ENCODE measurements around the gene C1orf141. TPM values are rescaled to one million over a fixed set of nuclear protein-coding genes. Genes with fewer than 3 reads are reported as not detected.
"Not testable (repeated sequence)": the region's sequence is repeated elsewhere in the genome, so short reads cannot be mapped to it uniquely, and the experiment has no call there.

Gene C1orf141
- total RNA-seq, 2 donors from 2014 or later = 0.41 TPM; not detected in 1

GRCh38 chr1:67120855-67121619 is 13.7 kb downstream of the C1orf141 start:
- Mint-ChIP-seq H3K27ac (no peak overlapping the region), H3K36me3 (no peaks in the 10 kb centered on the region), H3K9me3 (peaks cover 0 to 8% of the 10 kb centered on the region in 2 donors)
- DNase-seq (ENCODE audit: low spot score in 2 of 2) (no peak), ATAC-seq (no peak)

GRCh38 chr1:67118646-67119045 is 16.1 kb downstream of the C1orf141 start:
- peaks cover 6 to 10% of the 10 kb centered on the region in 2 donors for H3K36me3 Mint-ChIP-seq
- DNase-seq (ENCODE audit: low spot score in 2 of 2) (no peak), ATAC-seq (no peak)
- H3K27ac Mint-ChIP-seq = no peak overlapping the region
- H3K9me3 Mint-ChIP-seq = peaks cover 4 to 13% of the 10 kb centered on the region in 2 donors

- Mint-ChIP-seq H3K9me3 (peaks cover 4 to 13% of the 10 kb centered on the region in 2 donors), H3K27ac (no peak overlapping the region), H3K36me3 (peaks cover 6 to 12% of the 10 kb centered on the region in 2 donors)
- ATAC-seq (no peak), DNase-seq (ENCODE audit: low spot score in 2 of 2) (no peak)
Measured at GRCh38 chr1:67118191-67118590, 16.6 kb downstream of the C1orf141 start.

- ATAC-seq (no peak), DNase-seq (ENCODE audit: low spot score in 2 of 2) (no peak)
- Mint-ChIP-seq H3K27ac (no peak overlapping the region), H3K36me3 (peaks cover 6 to 12% of the 10 kb centered on the region in 2 donors), H3K9me3 (peaks cover 4 to 10% of the 10 kb centered on the region in 2 donors)
Measured at GRCh38 chr1:67114162-67114561, 20.6 kb downstream of the C1orf141 start.

- ATAC-seq (no peak), DNase-seq (ENCODE audit: low spot score in 2 of 2) (no peak)
- Mint-ChIP-seq H3K27ac (no peak overlapping the region), H3K36me3 (peaks cover 6 to 12% of the 10 kb centered on the region in 2 donors), H3K9me3 (peaks cover 4 to 5% of the 10 kb centered on the region in 2 donors)
Measured at GRCh38 chr1:67110352-67110751, 24.4 kb downstream of the C1orf141 start.

- ATAC-seq = no peak
- no peak for DNase-seq (ENCODE audit: low spot score in 2 of 2)
- Mint-ChIP-seq H3K36me3 (no peaks in the 10 kb centered on the region), H3K27ac (no peak overlapping the region), H3K9me3 (no peaks in the 10 kb centered on the region)
Measured at GRCh38 chr1:67105508-67105907, 29.3 kb downstream of the C1orf141 start.

- H3K9me3 Mint-ChIP-seq = no peaks in the 10 kb centered on the region
- no peaks in the 10 kb centered on the region for H3K36me3 Mint-ChIP-seq
- ATAC-seq (no peak), DNase-seq (ENCODE audit: low spot score in 2 of 2) (no peak)
- no peak overlapping the region for H3K27ac Mint-ChIP-seq
Measured at GRCh38 chr1:67103548-67103947, 31.2 kb downstream of the C1orf141 start.

- no peak overlapping the region for H3K27ac Mint-ChIP-seq
- no peaks in the 10 kb centered on the region for H3K9me3 Mint-ChIP-seq
- DNase-seq (ENCODE audit: low spot score in 2 of 2) (no peak), ATAC-seq (no peak)
- no peaks in the 10 kb centered on the region for H3K36me3 Mint-ChIP-seq
Measured at GRCh38 chr1:67100833-67101232, 33.9 kb downstream of the C1orf141 start.

- H3K36me3 Mint-ChIP-seq = no peaks in the 10 kb centered on the region
- ATAC-seq = no peak
- DNase-seq (ENCODE audit: low spot score in 2 of 2) = no peak
- no peak overlapping the region for H3K27ac Mint-ChIP-seq
- H3K9me3 Mint-ChIP-seq = no peaks in the 10 kb centered on the region
Measured at GRCh38 chr1:67097305-67097704, 37.5 kb downstream of the C1orf141 start.

GRCh38 chr1:67094191-67094590 is 40.6 kb downstream of the C1orf141 start:
- Mint-ChIP-seq H3K9me3 (no peaks in the 10 kb centered on the region), H3K36me3 (no peaks in the 10 kb centered on the region), H3K27ac (no peak overlapping the region)
- DNase-seq (ENCODE audit: low spot score in 2 of 2) = no peak
- ATAC-seq = no peak

- Mint-ChIP-seq H3K36me3 (no peaks in the 10 kb centered on the region), H3K27ac (no peak overlapping the region), H3K9me3 (no peaks in the 10 kb centered on the region)
- ATAC-seq (no peak), DNase-seq (ENCODE audit: low spot score in 2 of 2) (no peak)
Measured at GRCh38 chr1:67089685-67090208, 45.0 kb downstream of the C1orf141 start.

- H3K9me3 Mint-ChIP-seq = no peaks in the 10 kb centered on the region
- no peak overlapping the region for H3K27ac Mint-ChIP-seq
- DNase-seq (ENCODE audit: low spot score in 2 of 2) (no peak), ATAC-seq (no peak)
- no peaks in the 10 kb centered on the region for H3K36me3 Mint-ChIP-seq
Measured at GRCh38 chr1:67088440-67088839, 46.3 kb downstream of the C1orf141 start.

GRCh38 chr1:67085326-67085725 is 49.4 kb downstream of the C1orf141 start:
- Mint-ChIP-seq H3K27ac (no peak overlapping the region), H3K36me3 (no peaks in the 10 kb centered on the region), H3K9me3 (no peaks in the 10 kb centered on the region)
- ATAC-seq (no peak), DNase-seq (ENCODE audit: low spot score in 2 of 2) (no peak)

- H3K36me3 Mint-ChIP-seq = no peaks in the 10 kb centered on the region
- H3K9me3 Mint-ChIP-seq = no peaks in the 10 kb centered on the region
- ATAC-seq (no peak), DNase-seq (ENCODE audit: low spot score in 2 of 2) (no peak)
- no peak overlapping the region for H3K27ac Mint-ChIP-seq
Measured at GRCh38 chr1:67084765-67085318, 49.9 kb downstream of the C1orf141 start.

- DNase-seq (ENCODE audit: low spot score in 2 of 2) (no peak), ATAC-seq (no peak)
- Mint-ChIP-seq H3K9me3 (peaks cover 0 to 5% of the 10 kb centered on the region in 2 donors), H3K27ac (no peak overlapping the region), H3K36me3 (peaks cover 0 to 3% of the 10 kb centered on the region in 2 donors)
Measured at GRCh38 chr1:67078291-67078690, 56.5 kb downstream of the C1orf141 start.

GRCh38 chr1:67077593-67077992 is 57.2 kb downstream of the C1orf141 start:
- ATAC-seq = no peak
- Mint-ChIP-seq H3K27ac (no peak overlapping the region), H3K36me3 (peaks cover 3 to 10% of the 10 kb centered on the region in 2 donors), H3K9me3 (peaks cover 4 to 8% of the 10 kb centered on the region in 2 donors)
- DNase-seq (ENCODE audit: low spot score in 2 of 2) = no peak

- H3K36me3 Mint-ChIP-seq = peaks cover 18 to 19% of the 10 kb centered on the region in 2 donors
- H3K27ac Mint-ChIP-seq = no peak overlapping the region
- DNase-seq (ENCODE audit: low spot score in 2 of 2) (no peak), ATAC-seq (no peak)
- peaks cover 9 to 18% of the 10 kb centered on the region in 2 donors for H3K9me3 Mint-ChIP-seq
Measured at GRCh38 chr1:67072749-67073148, 62.0 kb downstream of the C1orf141 start.

GRCh38 chr1:67067655-67068054 is 67.1 kb downstream of the C1orf141 start:
- H3K36me3 Mint-ChIP-seq = peaks cover 19 to 27% of the 10 kb centered on the region in 2 donors
- peaks cover 11 to 26% of the 10 kb centered on the region in 2 donors for H3K9me3 Mint-ChIP-seq
- not testable (repeated sequence) for H3K27ac Mint-ChIP-seq; ATAC-seq; DNase-seq (ENCODE audit: low spot score in 2 of 2)
